OCI-LY1 (cell line): ENCODE measurements around the gene SAMD9.

Experiments
- H2AFZ ChIP-seq: fragments of 200-600 bp; sonication (generic), shearing (Covaris generic); 2 replicates; pipeline ENCODE4 v1.6.0; 2014; ENCODE audit warnings: antibody characterized with exemption, mild to moderate bottlenecking, low read length
- H3F3A ChIP-seq: fragments of 200-600 bp; sonication (generic), shearing (Covaris generic); 2 replicates; pipeline ENCODE4 v1.6.0; 2014; ENCODE audit warnings: mild to moderate bottlenecking, antibody characterized with exemption, low read length, moderate library complexity; ENCODE audit not compliant: insufficient read depth
- H3K27ac ChIP-seq: fragments of 200-600 bp; sonication (generic); 2 replicates; pipeline ENCODE4 v1.5.1; 2014; ENCODE audit warnings: low read length, mixed run types, mild to moderate bottlenecking, low read depth; ENCODE audit not compliant: poor library complexity, severe bottlenecking
- H3K27me3 ChIP-seq: fragments of 200-600 bp; sonication (generic); 2 replicates; pipeline ENCODE4 v1.6.0; 2014; ENCODE audit warnings: antibody characterized with exemption, mild to moderate bottlenecking, low read length, moderate library complexity; ENCODE audit not compliant: insufficient read depth
- H3K36me3 ChIP-seq: fragments of 200-600 bp; sonication (generic); 2 replicates; pipeline ENCODE4 v1.6.1; 2014; ENCODE audit warnings: mild to moderate bottlenecking, antibody characterized with exemption, low read length, moderate library complexity, mixed read lengths; ENCODE audit not compliant: insufficient read depth
- H3K4me1 ChIP-seq: fragments of 200-600 bp; sonication (generic); 2 replicates; pipeline ENCODE4 v1.5.1; 2014; ENCODE audit warnings: mild to moderate bottlenecking, low read length, moderate library complexity; ENCODE audit not compliant: insufficient read depth, severe bottlenecking
- H3K4me2 ChIP-seq: fragments of 200-600 bp; sonication (generic), shearing (Covaris generic); 2 replicates; pipeline ENCODE4 v1.6.1; 2014; ENCODE audit warnings: low read length
- H3K4me3 ChIP-seq: fragments of 200-600 bp; sonication (generic); 2 replicates; pipeline ENCODE4 v1.5.1; 2014; ENCODE audit warnings: low read length, low read depth, mild to moderate bottlenecking, mixed read lengths; ENCODE audit not compliant: poor library complexity, severe bottlenecking
- H3K79me2 ChIP-seq: fragments of 200-600 bp; shearing (Covaris generic); 2 replicates; pipeline ENCODE4 v1.6.1; 2016; ENCODE audit warnings: mixed run types, low read length, mixed read lengths; ENCODE audit not compliant: insufficient read depth
- H3K9ac ChIP-seq: fragments of 200-600 bp; sonication (generic), shearing (Covaris generic); 2 replicates; pipeline ENCODE4 v1.6.1; 2014; ENCODE audit warnings: mild to moderate bottlenecking, low read length, mixed read lengths
- H3K9me2 ChIP-seq: fragments of 200-600 bp; sonication (generic), shearing (Covaris generic); 2 replicates; pipeline ENCODE4 v1.6.1; 2014; ENCODE audit warnings: low read depth, mild to moderate bottlenecking, low read length, mixed read lengths
- H3K9me3 ChIP-seq: fragments of 200-600 bp; shearing (Covaris generic); 2 replicates; pipeline ENCODE4 v1.6.1; 2014; ENCODE audit warnings: low read length, mixed read lengths
- H4K20me1 ChIP-seq: fragments of 200-600 bp; sonication (generic), shearing (Covaris generic); 2 replicates; pipeline ENCODE4 v1.6.0; 2016; ENCODE audit warnings: mild to moderate bottlenecking, low read length; ENCODE audit not compliant: insufficient read depth
- EZH2 ChIP-seq: fragments of 200-600 bp; sonication (generic), shearing (Covaris generic); IDR thresholded peaks from 2 replicates; pipeline ENCODE4 v1.8.0; 2017; ENCODE audit warnings: borderline replicate concordance, mixed run types, mild to moderate bottlenecking, antibody characterized with exemption, low read length, moderate library complexity, mixed read lengths
- TF ChIP-seq, protein P1 (sequence below): fragments of 200-600 bp; sonication (generic), shearing (Covaris generic); IDR thresholded peaks from 2 replicates; pipeline ENCODE4 v1.5.1; 2017; ENCODE audit warnings: mild to moderate bottlenecking, antibody characterized with exemption, low read length, moderate library complexity, mixed read lengths

Gene SAMD9

DNA sequence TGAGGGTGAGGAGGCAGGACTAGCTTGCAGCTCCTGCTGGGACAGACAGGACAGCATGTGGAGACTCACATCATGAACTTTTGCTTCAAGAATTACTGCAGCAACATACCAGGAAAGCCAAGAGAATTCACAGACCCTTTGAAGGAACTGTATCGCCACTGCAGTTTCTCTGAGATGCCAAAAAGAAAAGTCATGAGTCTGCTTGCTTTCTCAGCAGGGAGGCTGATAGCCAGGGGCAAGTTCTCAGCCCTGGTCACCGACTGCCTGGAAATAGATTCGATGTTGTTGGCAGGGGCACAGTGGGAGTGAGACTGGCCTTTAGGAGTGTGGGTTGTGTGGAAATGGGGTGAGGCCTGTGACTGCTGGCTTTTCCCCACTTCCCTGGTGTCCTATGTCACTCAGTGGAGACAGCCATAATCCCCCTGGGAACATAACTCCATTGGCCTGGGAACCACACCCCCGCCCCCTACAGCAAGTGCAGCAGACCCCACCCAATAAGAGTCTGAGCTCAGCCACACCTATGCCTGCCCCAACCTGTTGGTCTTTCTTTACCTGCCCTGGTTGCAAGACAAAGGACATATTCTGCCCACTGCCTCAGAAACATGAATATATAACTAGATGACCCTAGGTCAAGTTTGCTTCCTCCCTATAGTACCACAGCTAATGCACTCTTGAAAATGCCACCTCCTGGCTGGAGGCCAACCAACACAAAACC is 1.6 kb upstream of the SAMD9 start:
- Histone ChIP-seq H2AFZ (peak overlapping the region; percentile 59), H3K27me3 (no peaks in the 10 kb centered on the region), H3F3A (no peaks in the 10 kb centered on the region), H3K9ac (no peak overlapping the region), H3K9me3 (peaks cover 5% of the 10 kb centered on the region; the same call in 1 of the 2 replicates), H3K27ac (no peak overlapping the region), H3K4me3 (no peak overlapping the region), H3K79me2 (peaks cover 13% of the 10 kb centered on the region; the same call in 1 of the 2 replicates), H4K20me1 (no peaks in the 10 kb centered on the region), H3K9me2 (no peaks in the 10 kb centered on the region), H3K4me2 (no peak overlapping the region), H3K36me3 (peaks cover 6% of the 10 kb centered on the region), H3K4me1 (peaks cover 29% of the 10 kb centered on the region)
- TF ChIP-seq, protein P1, sequence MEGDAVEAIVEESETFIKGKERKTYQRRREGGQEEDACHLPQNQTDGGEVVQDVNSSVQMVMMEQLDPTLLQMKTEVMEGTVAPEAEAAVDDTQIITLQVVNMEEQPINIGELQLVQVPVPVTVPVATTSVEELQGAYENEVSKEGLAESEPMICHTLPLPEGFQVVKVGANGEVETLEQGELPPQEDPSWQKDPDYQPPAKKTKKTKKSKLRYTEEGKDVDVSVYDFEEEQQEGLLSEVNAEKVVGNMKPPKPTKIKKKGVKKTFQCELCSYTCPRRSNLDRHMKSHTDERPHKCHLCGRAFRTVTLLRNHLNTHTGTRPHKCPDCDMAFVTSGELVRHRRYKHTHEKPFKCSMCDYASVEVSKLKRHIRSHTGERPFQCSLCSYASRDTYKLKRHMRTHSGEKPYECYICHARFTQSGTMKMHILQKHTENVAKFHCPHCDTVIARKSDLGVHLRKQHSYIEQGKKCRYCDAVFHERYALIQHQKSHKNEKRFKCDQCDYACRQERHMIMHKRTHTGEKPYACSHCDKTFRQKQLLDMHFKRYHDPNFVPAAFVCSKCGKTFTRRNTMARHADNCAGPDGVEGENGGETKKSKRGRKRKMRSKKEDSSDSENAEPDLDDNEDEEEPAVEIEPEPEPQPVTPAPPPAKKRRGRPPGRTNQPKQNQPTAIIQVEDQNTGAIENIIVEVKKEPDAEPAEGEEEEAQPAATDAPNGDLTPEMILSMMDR: no peak
- no peak for TF ChIP-seq EZH2

DNA sequence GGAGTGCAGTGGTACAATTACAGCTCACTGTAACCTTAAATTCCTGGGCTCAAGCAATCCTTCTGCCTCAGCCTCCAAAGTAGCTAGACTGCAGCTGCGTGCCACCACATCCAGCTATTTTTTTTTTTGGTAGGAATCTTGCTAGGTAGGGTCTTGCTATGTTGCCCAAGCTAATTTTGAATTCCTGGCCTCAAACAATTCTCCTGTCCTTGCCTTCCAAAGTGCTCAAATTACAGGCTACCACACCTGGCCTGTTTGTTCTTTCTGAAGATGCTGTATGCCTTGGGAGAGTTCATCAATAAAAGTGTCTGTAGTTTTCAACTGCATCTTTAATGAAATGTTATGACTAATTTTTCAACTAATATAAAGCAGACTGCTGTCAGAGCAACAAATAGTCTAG is 452 bp downstream of the SAMD9 start:
- Histone ChIP-seq H2AFZ (peak overlapping the region; percentile 25), H3K79me2 (peaks cover 13% of the 10 kb centered on the region; the same call in 1 of the 2 replicates), H3K9ac (peak overlapping the region; percentile 56), H3K36me3 (peaks cover 10% of the 10 kb centered on the region), H3K9me2 (no peaks in the 10 kb centered on the region), H3K4me1 (peaks cover 29% of the 10 kb centered on the region), H3F3A (no peaks in the 10 kb centered on the region), H3K27me3 (no peaks in the 10 kb centered on the region), H3K4me2 (peak overlapping the region; percentile 84), H4K20me1 (no peaks in the 10 kb centered on the region), H3K9me3 (peaks cover 5% of the 10 kb centered on the region; the same call in 1 of the 2 replicates), H3K27ac (no peak overlapping the region), H3K4me3 (peak overlapping the region; percentile 67)
- TF ChIP-seq, protein P1: no peak
- no peak for TF ChIP-seq EZH2

DNA sequence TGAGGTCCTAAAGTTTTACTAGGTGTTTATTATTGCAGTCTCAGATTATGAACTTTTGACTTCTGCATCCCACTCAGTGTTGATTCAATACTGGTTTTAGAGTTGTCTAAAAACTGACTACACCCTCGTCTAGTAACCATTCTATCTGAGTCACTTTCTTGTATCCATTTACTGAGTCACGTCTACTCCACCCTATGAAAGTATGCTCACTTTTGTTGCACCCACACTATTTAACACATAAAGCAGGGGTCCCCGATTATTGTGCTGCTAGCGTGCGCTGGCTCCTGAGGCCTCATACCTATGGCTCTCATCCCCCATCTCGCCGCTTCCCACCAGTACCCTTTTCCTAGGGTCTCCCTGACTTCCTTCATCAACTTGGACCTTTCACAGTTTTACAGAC is 2.0 kb downstream of the SAMD9 start:
- H3K9me3 ChIP-seq: peaks cover 5% of the 10 kb centered on the region; the same call in 1 of the 2 replicates
- H3K79me2 ChIP-seq: peaks cover 13% of the 10 kb centered on the region; the same call in 1 of the 2 replicates
- H4K20me1 ChIP-seq: no peaks in the 10 kb centered on the region
- peak overlapping the region; percentile 17 for H3K4me3 ChIP-seq
- TF ChIP-seq, protein P1: no peak
- TF ChIP-seq EZH2: no peak
- H3K27ac ChIP-seq: no peak overlapping the region
- no peaks in the 10 kb centered on the region for H3F3A ChIP-seq
- H3K9ac ChIP-seq: no peak overlapping the region
- peaks cover 29% of the 10 kb centered on the region for H3K4me1 ChIP-seq
- H3K36me3 ChIP-seq: peaks cover 10% of the 10 kb centered on the region
- H3K27me3 ChIP-seq: no peaks in the 10 kb centered on the region
- H3K9me2 ChIP-seq: no peaks in the 10 kb centered on the region
- H3K4me2 ChIP-seq: peak overlapping the region; percentile 84
- no peak overlapping the region for H2AFZ ChIP-seq
